K562 (cell line): Measurements from ENCODE around the gene FADS1. TPM values are rescaled to one million over a fixed set of nuclear protein-coding genes. Genes with fewer than 3 reads are reported as not detected.
A peak's percentile ranks its signal among the peaks of the same experiment; 100 is the strongest.

Source experiments
- BCOR ChIP-seq: fragments of 450-650 bp; IDR thresholded peaks from 2 replicates; pipeline ENCODE4 v1.6.1; 2016
- COPS2 ChIP-seq: fragments of 450-650 bp; conservative IDR thresholded peaks from 2 replicates; pipeline ENCODE4 v1.6.1; 2016; ENCODE audit warnings: mild to moderate bottlenecking, moderate library complexity
- DMBX1 ChIP-seq: fragments of 250-450 bp; sonication (Bioruptor Pico); IDR thresholded peaks from 2 replicates; pipeline ENCODE4 v1.8.0; 2022; ENCODE audit warnings: inconsistent platforms, mild to moderate bottlenecking, moderate library complexity, borderline replicate concordance
- E2F5 ChIP-seq: sonication (generic); formaldehyde crosslinking; IDR thresholded peaks from 2 replicates; pipeline ENCODE4 v1.8.0; 2022; ENCODE audit warnings: mild to moderate bottlenecking, missing genetic modification reagents
- E2F6 ChIP-seq, 2 experiments: IDR thresholded peaks; 2 replicates each; pipeline ENCODE4 v1.6.1; 2011; ENCODE audit warnings: borderline replicate concordance in 1 of 2, control low read depth in 1 of 2, low read depth in 1 of 2, low read length in 1 of 2, mild to moderate bottlenecking in 1 of 2, mixed read lengths in 1 of 2, moderate library complexity in 1 of 2; ENCODE audit not compliant: insufficient read depth in 1 of 2, insufficient read length in 1 of 2, poor library complexity in 1 of 2, severe bottlenecking in 1 of 2; ENCODE audit errors: extremely low read depth in 1 of 2
- EWSR1 ChIP-seq: fragments of 450-650 bp; IDR thresholded peaks from 2 replicates; pipeline ENCODE4 v1.6.1; 2018; ENCODE audit warnings: borderline replicate concordance, mild to moderate bottlenecking, low read depth, moderate library complexity; ENCODE audit not compliant: partially characterized antibody
- FOXJ2 ChIP-seq: fragments of 200-800 bp; sonication (Bioruptor generic); IDR thresholded peaks from 2 replicates; pipeline ENCODE4 v1.6.1; 2016; ENCODE audit warnings: missing genetic modification characterization, missing compliant biosample characterization
- FUS ChIP-seq: fragments of 200-400 bp; formaldehyde crosslinking; optimal IDR thresholded peaks from 2 replicates; pipeline ENCODE3; 2017; ENCODE audit warnings: low read depth, low read length
- GABPB2 ChIP-seq: fragments of 250-450 bp; sonication (Bioruptor Pico); conservative IDR thresholded peaks from 2 replicates; pipeline ENCODE4 v1.5.1; 2021; ENCODE audit warnings: mild to moderate bottlenecking
- HDAC1 ChIP-seq, 2 experiments: fragments of 450-650 bp; IDR thresholded peaks; 2 replicates each; pipeline ENCODE4 v1.6.1; 2016 to 2017; ENCODE audit warnings: inconsistent platforms in 1 of 2, mild to moderate bottlenecking in 1 of 2, moderate library complexity in 1 of 2
- KHSRP ChIP-seq: fragments of 450-650 bp; IDR thresholded peaks from 2 replicates; pipeline ENCODE4 v1.6.1; 2017
- KLF1 ChIP-seq: fragments of 450-650 bp; IDR thresholded peaks from 2 replicates; pipeline ENCODE4 v1.6.1; 2016; ENCODE audit warnings: missing genetic modification characterization, missing compliant biosample characterization
- NCOA2 ChIP-seq, 2 experiments: fragments of 450-650 bp; IDR thresholded peaks; 2 replicates each; pipeline ENCODE4 v1.6.1; 2018; ENCODE audit warnings: mild to moderate bottlenecking in 2 of 2, moderate library complexity in 1 of 2; ENCODE audit not compliant: partially characterized antibody in 2 of 2
- NR2C1 ChIP-seq, 2 experiments: fragments of 450-650 bp; IDR thresholded peaks; 2 replicates each; pipeline ENCODE4 v1.6.1; 2017; ENCODE audit warnings: mild to moderate bottlenecking in 2 of 2, antibody characterized with exemption in 1 of 2, inconsistent platforms in 1 of 2, missing compliant biosample characterization in 1 of 2, missing genetic modification characterization in 1 of 2
- PKNOX1 ChIP-seq: fragments of 450-650 bp; IDR thresholded peaks from 2 replicates; pipeline ENCODE4 v1.6.1; 2016
- POLR3A ChIP-seq: IDR thresholded peaks from 2 replicates; pipeline ENCODE4 v1.6.1; 2011; ENCODE audit warnings: borderline replicate concordance, mild to moderate bottlenecking, moderate library complexity; ENCODE audit not compliant: insufficient read length, insufficient read depth; ENCODE audit errors: extremely low read depth
- PTBP1 ChIP-seq: fragments of 200-400 bp; formaldehyde crosslinking; IDR thresholded peaks from 2 replicates; pipeline ENCODE4 v1.6.1; 2017; ENCODE audit warnings: low read depth, low read length
- PTRF ChIP-seq: fragments of 450-650 bp; IDR thresholded peaks from 2 replicates; pipeline ENCODE4 v1.6.1; 2016; ENCODE audit warnings: mild to moderate bottlenecking, missing genetic modification characterization, missing compliant biosample characterization
- RBM22 ChIP-seq: fragments of 200-400 bp; formaldehyde crosslinking; IDR thresholded peaks from 2 replicates; pipeline ENCODE4 v1.6.1; 2018; ENCODE audit warnings: low read length, low read depth; ENCODE audit not compliant: poor library complexity, severe bottlenecking
- RHOXF2B ChIP-seq: fragments of 250-450 bp; sonication (Bioruptor Pico); conservative IDR thresholded peaks from 2 replicates; pipeline ENCODE4 v1.5.1; 2021
- TARDBP ChIP-seq: fragments of 450-650 bp; IDR thresholded peaks from 2 replicates; pipeline ENCODE4 v1.6.1; 2016
- THAP7 ChIP-seq: fragments of 250-450 bp; sonication (Bioruptor Pico); IDR thresholded peaks from 2 replicates; pipeline ENCODE4 v1.5.0; 2021
- XRCC5 ChIP-seq: fragments of 200-400 bp; formaldehyde crosslinking; IDR thresholded peaks from 2 replicates; pipeline ENCODE4 v1.6.1; 2017; ENCODE audit warnings: low read depth, mild to moderate bottlenecking, low read length
- ZC3H11A ChIP-seq: IDR thresholded peaks from 2 replicates; pipeline ENCODE4 v1.6.1; 2012; ENCODE audit warnings: low read depth, low read length, improper control_type of control experiment
- ZNF224 ChIP-seq: sonication (generic); formaldehyde crosslinking; IDR thresholded peaks from 2 replicates; pipeline ENCODE4 v1.8.0; 2022; ENCODE audit warnings: mild to moderate bottlenecking, missing genetic modification reagents
- ZNF589 ChIP-seq: fragments of 200-800 bp; sonication (Bioruptor generic); IDR thresholded peaks from 2 replicates; pipeline ENCODE4 v1.6.1; 2016; ENCODE audit warnings: low read depth, missing genetic modification characterization, missing compliant biosample characterization
- polyA plus RNA-seq, 8 experiments: library from polyadenylated mRNA; depleted of rRNA in 4 of 8; stranded (reverse) in 5 of 8; unstranded in 3 of 8; fragments of >200 nt; fragmentation: Nextera tagmentation in 2 of 8; fragmentation: Illumina TruSeq in 1 of 8; extraction: Ambion mirVana in 2 of 8; extraction: Trizol in 1 of 8; gene quantifications; 2 replicates each; pipeline versions ENCODE4 v1.2.1 to v1.2.3, GENCODE V29; 2011 to 2014; ENCODE audit warnings: inconsistent platforms in 1 of 8, missing spikeins in 1 of 8
- total RNA-seq, 7 experiments: library from RNA; depleted of rRNA in 6 of 7; stranded (reverse); fragments of >200 nt in 6 of 7; fragmentation: Illumina TruSeq in 2 of 7; extraction: Trizol in 2 of 7; gene quantifications; 2 replicates each; pipeline versions ENCODE4 v1.2.1 to v1.2.3, GENCODE V29; 2011 to 2021; ENCODE audit warnings: low replicate concordance in 1 of 7

Gene FADS1
- total and polyA plus RNA-seq, 9 of the 15 experiments (the other 6 are each of a cell fraction or from before 2014, with no cell fraction given): 110 to 864 (median 364) TPM

GRCh38 chr11:61841636-61842527, 25.1 kb upstream of the FADS1 start (continued):
- TF ChIP-seq POLR3A (no peak), EWSR1 (no peak), FOXJ2 (tag) (no peak), ZNF589 (peak; percentile 90), E2F6 (IDR thresholded peaks at IDR 0.05; ENCODE audit: borderline replicate concordance in 1 of 2, extremely low read depth in 1 of 2, insufficient read depth in 1 of 2, insufficient read length in 1 of 2, low read depth in 1 of 2, low read length in 1 of 2, poor library complexity in 1 of 2, severe bottlenecking in 1 of 2) (no peak), PKNOX1 (peak; percentile 86), RBM22 (no peak), BCOR (peak; percentile 58; the same call in 1 of the 2 replicates), KLF1 (tag) (no peak), FUS (no peak), KHSRP (no peak), RHOXF2B (no peak), ZC3H11A (no peak), PTRF (tag) (0 out of 2 replicates have a peak, but pooled peaks have one; percentile 12), PTBP1 (no peak), DMBX1 (CRISPR knock-in tag) (peak; percentile 72), E2F5 (CRISPR knock-in tag) (no peak), HDAC1 (IDR thresholded peaks at IDR 0.05) (peak; percentile 22 to 94; a peak in 3 of 4 replicates), COPS2 (no peak), NR2C1 (IDR thresholded peaks at IDR 0.05) (peak; percentile 70), NR2C1 (tag; IDR thresholded peaks at IDR 0.05) (peak; percentile 57), THAP7 (CRISPR knock-in tag) (no peak), TARDBP (no peak), XRCC5 (no peak), ZNF224 (no peak), GABPB2 (CRISPR knock-in tag) (no peak), NCOA2 (IDR thresholded peaks at IDR 0.05; ENCODE audit: partially characterized antibody in 2 of 2) (peak in 1 of 2 experiments; percentile 75)
